K562 (cell line): ENCODE data around the gene PTPRE. TPM values are rescaled to one million over a fixed set of nuclear protein-coding genes. Genes with fewer than 3 reads are reported as not detected.

Source experiments
- ATAC-seq: fragments of 200-7000 bp; cut with Tn5 transposase; 3 replicates; pipeline ENCODE4 v1.9.1; 2020; ENCODE audit warnings: moderate library complexity
- BruUV-seq: library from RNA; stranded (reverse); fragments of 400-500 nt; replicated peaks from 2 replicates; lab custom pipeline; 2021; lab: Mats Ljungman, UMichigan
- CTCF ChIA-PET: fragments of 300-600 bp; formaldehyde crosslinking; extraction: SDS; loops from one replicate; lab custom pipeline; 2021; ENCODE audit warnings: low intra/inter-chr PET ratio; lab: Yijun Ruan, JAX
- POLR2A ChIA-PET: fragments of 300-600, 350-650 bp; sonication (Branson Sonifier 250); formaldehyde crosslinking; extraction: SDS; loops from one replicate; lab custom pipeline; 2021; ENCODE audit warnings: antibody characterized with exemption, inconsistent platforms; lab: Yijun Ruan, JAX
- DNase-seq, 4 experiments: peaks; one replicate each; pipeline versions ENCODE4 v3.0.0 to v3.0.0-alpha.2; 2011 to 2018; ENCODE audit warnings: low spot score in 3 of 4, mixed read lengths in 3 of 4; ENCODE audit errors: extremely low read depth in 1 of 4
- FAIRE-seq: peaks from 2 replicates; lab custom pipeline; 2011; peaks lifted over from hg19 to GRCh38; lab: Jason Lieb, UNC
- H2AFZ ChIP-seq: 2 replicates; pipeline ENCODE4 v1.6.0; 2011; ENCODE audit warnings: low read depth, low read length, control low read depth, inconsistent platforms
- H3K27ac ChIP-seq: fragments of 200-600 bp; 3 replicates; pipeline ENCODE4 v1.8.0; 2011; ENCODE audit warnings: low read depth, mild to moderate bottlenecking, control low read depth, inconsistent platforms, low read length, moderate library complexity, mixed read lengths; ENCODE audit errors: extremely low read depth
- H3K27me3 ChIP-seq, 2 experiments: fragments of 300-600 bp in 1 of 2; 2 replicates in 1 of 2; 3 replicates in 1 of 2; pipeline versions ENCODE4 v1.6.0 to v1.8.0; 2011; ENCODE audit warnings: inconsistent platforms in 2 of 2, low read length in 2 of 2, mild to moderate bottlenecking in 1 of 2, mixed read lengths in 1 of 2, moderate library complexity in 1 of 2; ENCODE audit not compliant: control insufficient read depth in 2 of 2, insufficient read depth in 2 of 2
- H3K36me3 ChIP-seq: fragments of 300-600 bp; 3 replicates; pipeline ENCODE4 v1.8.0; 2011; ENCODE audit warnings: mild to moderate bottlenecking, low read length, inconsistent platforms; ENCODE audit not compliant: control insufficient read depth, insufficient read depth
- H3K4me1 ChIP-seq, 2 experiments: fragments of 200-600 bp in 1 of 2; replicated peaks in 1 of 2; 2 replicates in 1 of 2; 3 replicates in 1 of 2; pipeline versions ENCODE4 v1.5.1 to v1.8.0; 2011; ENCODE audit warnings: inconsistent platforms in 2 of 2, low read length in 2 of 2, mild to moderate bottlenecking in 1 of 2, mixed read lengths in 1 of 2, moderate library complexity in 1 of 2; ENCODE audit not compliant: control insufficient read depth in 2 of 2, insufficient read depth in 2 of 2
- H3K4me2 ChIP-seq: 2 replicates; pipeline ENCODE4 v1.6.1; 2011; ENCODE audit warnings: low read length, control low read depth, inconsistent platforms, mixed read lengths; ENCODE audit not compliant: insufficient read depth
- H3K4me3 ChIP-seq: fragments of 200-600 bp; sonication (generic), shearing (Covaris generic); 2 replicates; pipeline ENCODE4 v1.5.1; 2016; ENCODE audit warnings: control low read depth, inconsistent platforms
- H3K79me2 ChIP-seq: fragments of 200-600 bp; 3 replicates; pipeline ENCODE4 v1.8.0; 2011; ENCODE audit warnings: low read length, inconsistent platforms; ENCODE audit not compliant: control insufficient read depth, insufficient read depth
- H3K9ac ChIP-seq, 2 experiments: 2 replicates each; pipeline versions ENCODE4 v1.6.0 to v1.6.1; 2011; ENCODE audit warnings: low read depth in 2 of 2, low read length in 2 of 2, control low read depth in 1 of 2, inconsistent platforms in 1 of 2, mild to moderate bottlenecking in 1 of 2, mixed read lengths in 1 of 2; ENCODE audit not compliant: insufficient read depth in 1 of 2
- H3K9me1 ChIP-seq: one replicate; pipeline ENCODE4 v1.6.0; 2011; ENCODE audit warnings: inconsistent platforms, mild to moderate bottlenecking, low read length, moderate library complexity; ENCODE audit not compliant: control insufficient read depth, insufficient read depth
- H3K9me3 ChIP-seq: replicated peaks from 2 replicates; pipeline ENCODE4 v1.5.1; 2011; ENCODE audit warnings: low read depth, low read length, inconsistent platforms; ENCODE audit not compliant: control insufficient read depth, insufficient read depth
- H4K20me1 ChIP-seq: replicated peaks from 2 replicates; pipeline ENCODE4 v1.6.1; 2011; ENCODE audit warnings: low read length, inconsistent platforms, mixed read lengths; ENCODE audit not compliant: control insufficient read depth, insufficient read depth
- CBX3 ChIP-seq, 2 experiments: IDR thresholded peaks; 1 replicate in 1 of 2; 2 replicates in 1 of 2; pipeline ENCODE4 v1.6.1; 2012; ENCODE audit warnings: inconsistent platforms in 2 of 2, low read length in 2 of 2, borderline replicate concordance in 1 of 2, control low read depth in 1 of 2
- FOS ChIP-seq: IDR thresholded peaks from 3 replicates; pipeline ENCODE4 v1.6.1; 2011; ENCODE audit not compliant: insufficient read length; ENCODE audit errors: extremely low read depth
- FOXK1 ChIP-seq: sonication (generic); formaldehyde crosslinking; IDR thresholded peaks from 2 replicates; pipeline ENCODE4 v1.8.0; 2022; ENCODE audit warnings: missing genetic modification reagents, mild to moderate bottlenecking, borderline replicate concordance
- HDAC3 ChIP-seq: fragments of 450-650 bp; IDR thresholded peaks from 2 replicates; pipeline ENCODE4 v1.6.1; 2018; ENCODE audit warnings: borderline replicate concordance, mild to moderate bottlenecking, moderate library complexity; ENCODE audit not compliant: partially characterized antibody
- NR2C2 ChIP-seq, 2 experiments: fragments of 200-800 bp in 1 of 2; sonication (Bioruptor generic) in 1 of 2; sonication (generic) in 1 of 2; formaldehyde crosslinking in 1 of 2; IDR thresholded peaks; 2 replicates each; pipeline versions ENCODE4 v1.6.1 to v1.8.0; 2016 to 2022; ENCODE audit warnings: mild to moderate bottlenecking in 1 of 2, missing compliant biosample characterization in 1 of 2, missing genetic modification characterization in 1 of 2, missing genetic modification reagents in 1 of 2
- NRF1 ChIP-seq, 2 experiments: fragments of 450-650 bp; IDR thresholded peaks in 1 of 2; conservative IDR thresholded peaks in 1 of 2; 2 replicates each; pipeline ENCODE4 v1.6.1; 2014; ENCODE audit warnings: mild to moderate bottlenecking in 2 of 2
- RB1 ChIP-seq: fragments of 450-650 bp; IDR thresholded peaks from 2 replicates; pipeline ENCODE4 v1.6.1; 2017; ENCODE audit warnings: low read depth, mild to moderate bottlenecking
- RBM15 ChIP-seq: fragments of 200-400 bp; formaldehyde crosslinking; IDR thresholded peaks from 2 replicates; pipeline ENCODE4 v1.6.1; 2018; ENCODE audit warnings: mild to moderate bottlenecking, low read length, moderate library complexity; ENCODE audit not compliant: insufficient read depth
- RHOXF2B ChIP-seq: fragments of 250-450 bp; sonication (Bioruptor Pico); conservative IDR thresholded peaks from 2 replicates; pipeline ENCODE4 v1.5.1; 2021
- SMAD3 ChIP-seq: fragments of 450-650 bp; formaldehyde crosslinking; conservative IDR thresholded peaks from 2 replicates; pipeline ENCODE4 v1.4.0; 2020; ENCODE audit warnings: mild to moderate bottlenecking
- SNAPC5 ChIP-seq: fragments of 250-450 bp; sonication (Bioruptor Pico); IDR thresholded peaks from 2 replicates; pipeline ENCODE4 v1.8.0; 2021; ENCODE audit warnings: moderate library complexity, mild to moderate bottlenecking, inconsistent platforms
- SP1 ChIP-seq: sonication (generic); formaldehyde crosslinking; IDR thresholded peaks from 2 replicates; pipeline ENCODE4 v1.8.1; 2022; ENCODE audit warnings: mild to moderate bottlenecking, missing genetic modification reagents
- SREBF1 ChIP-seq: fragments of 150-350 bp; IDR thresholded peaks from 2 replicates; pipeline ENCODE4 v1.6.1; 2014; ENCODE audit warnings: antibody characterized with exemption, low read depth, low read length, borderline replicate concordance
- TAL1 ChIP-seq: fragments of 450-650 bp; IDR thresholded peaks from 2 replicates; pipeline ENCODE4 v1.6.1; 2016; ENCODE audit warnings: mild to moderate bottlenecking
- TEAD2 ChIP-seq: fragments of 450-650 bp; IDR thresholded peaks from 2 replicates; pipeline ENCODE4 v1.6.1; 2016; ENCODE audit warnings: missing genetic modification characterization, control low read depth, missing compliant biosample characterization
- ZNF354B ChIP-seq: fragments of 250-450 bp; sonication (Bioruptor Pico); IDR thresholded peaks from 2 replicates; pipeline ENCODE4 v1.4.0; 2020
- ZNF586 ChIP-seq: fragments of 450-650 bp; formaldehyde crosslinking; conservative IDR thresholded peaks from 2 replicates; pipeline ENCODE4 v1.4.0; 2020; ENCODE audit warnings: mild to moderate bottlenecking, moderate library complexity
- WGBS: fragments of 100-300 bp; shearing (Covaris generic); methylation state at CpG from one replicate; pipeline ENCODE4 v1.1.6; 2016; ENCODE audit warnings: low coverage, mixed read lengths; ENCODE audit not compliant: insufficient coverage; ENCODE audit errors: missing lambda C conversion rate; 5-methylcytosine and 5-hydroxymethylcytosine counted together
- in situ Hi-C: fragments of 300-500 bp; cut with MboI; formaldehyde crosslinking; loops from 4 replicates; pipeline ENCODE4 v1.15.0; 2018; ENCODE audit warnings: inconsistent platforms, mixed read lengths
- intact Hi-C: fragments of 100-400 bp; cut with micrococcal nuclease; formaldehyde crosslinking; loops from 2 replicates; pipeline ENCODE4 v1.14.2; 2022
- polyA plus RNA-seq, 8 experiments: library from polyadenylated mRNA; depleted of rRNA in 4 of 8; stranded (reverse) in 5 of 8; unstranded in 3 of 8; fragments of >200 nt; fragmentation: Nextera tagmentation in 2 of 8; fragmentation: Illumina TruSeq in 1 of 8; extraction: Ambion mirVana in 2 of 8; extraction: Trizol in 1 of 8; gene quantifications; 2 replicates each; pipeline versions ENCODE4 v1.2.1 to v1.2.3, GENCODE V29; 2011 to 2014; ENCODE audit warnings: inconsistent platforms in 1 of 8, missing spikeins in 1 of 8
- total RNA-seq, 7 experiments: library from RNA; depleted of rRNA in 6 of 7; stranded (reverse); fragments of >200 nt in 6 of 7; fragmentation: Illumina TruSeq in 2 of 7; extraction: Trizol in 2 of 7; gene quantifications; 2 replicates each; pipeline versions ENCODE4 v1.2.1 to v1.2.3, GENCODE V29; 2011 to 2021; ENCODE audit warnings: low replicate concordance in 1 of 7

PTPRE gene
- total and polyA plus RNA-seq, 9 of the 15 experiments (the other 6 are each of a cell fraction or from before 2014, with no cell fraction given), result 0.01 to 0.13 (median 0.04) TPM; not detected in 4

GRCh38 chr10:128043259-128044045 lies 136.5 kb downstream of the PTPRE start:
- H3K79me2 ChIP-seq, result no peaks in the 10 kb centered on the region
- no peak for DNase-seq
- no peaks in the 10 kb centered on the region for H3K9me3 ChIP-seq
- POLR2A ChIA-PET, result no interaction called here
- H4K20me1 ChIP-seq, result no peaks in the 10 kb centered on the region
- H3K9me1 ChIP-seq, result no peaks in the 10 kb centered on the region
- TF ChIP-seq SREBF1, result no peak
- TF ChIP-seq NRF1 (conservative IDR thresholded peaks at IDR 0.05 in 1 of 2, IDR thresholded peaks at IDR 0.05 in 1 of 2), result peak; percentile 37 to 45; a peak in 2 of 4 replicates
- TF ChIP-seq, all 486 proteins: peak for 1
- intact Hi-C loops, result no loop called here
- Histone ChIP-seq H3K9ac (no peak overlapping the region), H3K4me3 (no peak overlapping the region), H3K4me1 (peaks cover 0 to 4% of the 10 kb centered on the region in 2 experiments; a peak in 1 of 5 replicates), H3K27ac (no peak overlapping the region), H3K4me2 (no peak overlapping the region), H3K36me3 (no peaks in the 10 kb centered on the region), H2AFZ (no peak overlapping the region), H3K27me3 (peaks cover 3 to 28% of the 10 kb centered on the region in 2 experiments; a peak in 3 of 5 replicates)
- in situ Hi-C loops, result no loop called here
- ATAC-seq, result no peak
- no TSS peak for BruUV-seq
- CTCF ChIA-PET, result no interaction called here
- FAIRE-seq, result no peak
- 2% methylated on average over 16 of the region's 18 CpGs for WGBS

GRCh38 chr10:128044186-128044585 lies 137.3 kb downstream of the PTPRE start:
- intact Hi-C loops, result no loop called here
- in situ Hi-C loops, result no loop called here
- ATAC-seq, result no peak
- ChIA-PET POLR2A (no interaction called here), CTCF (no interaction called here)
- Histone ChIP-seq H3K9ac (no peak overlapping the region), H3K4me1 (peaks cover 0 to 4% of the 10 kb centered on the region in 2 experiments; a peak in 1 of 5 replicates), H3K9me3 (no peaks in the 10 kb centered on the region), H3K27me3 (peaks cover 3 to 30% of the 10 kb centered on the region in 2 experiments; a peak in 3 of 5 replicates), H2AFZ (no peak overlapping the region), H4K20me1 (no peaks in the 10 kb centered on the region), H3K79me2 (no peaks in the 10 kb centered on the region), H3K36me3 (no peaks in the 10 kb centered on the region), H3K4me3 (no peak overlapping the region), H3K9me1 (no peaks in the 10 kb centered on the region), H3K27ac (no peak overlapping the region), H3K4me2 (no peak overlapping the region)
- BruUV-seq, result no TSS peak
- DNase-seq, result no peak
- FAIRE-seq, result no peak
- WGBS, result 0% methylated on average over 2 of the region's 3 CpGs
- TF ChIP-seq ZNF354B (CRISPR knock-in tag), result no peak
- no peak for TF ChIP-seq TAL1
- TF ChIP-seq TEAD2 (tag), result no peak
- TF ChIP-seq NR2C2 (CRISPR knock-in tag; IDR thresholded peaks at IDR 0.05), result no peak
- no peak for TF ChIP-seq NR2C2 (tag; IDR thresholded peaks at IDR 0.05)
- TF ChIP-seq CBX3 (IDR thresholded peaks at IDR 0.05; ENCODE audit: borderline replicate concordance in 1 of 2, low read length in 2 of 2), result no peak
- no peak for TF ChIP-seq SP1
- no peak for TF ChIP-seq SMAD3 (CRISPR knock-in tag)
- no peak for TF ChIP-seq SNAPC5
- no peak for TF ChIP-seq FOS
- no peak for TF ChIP-seq RB1
- TF ChIP-seq FOXK1 (CRISPR knock-in tag), result no peak
- TF ChIP-seq RBM15, result no peak
- TF ChIP-seq RHOXF2B (CRISPR knock-in tag), result no peak
- TF ChIP-seq HDAC3, result no peak
- no peak for TF ChIP-seq ZNF586 (CRISPR knock-in tag)
